ENCODE data around the gene REV3L. TPM values are rescaled to one million over a fixed set of nuclear protein-coding genes. Genes with fewer than 3 reads are reported as not detected.

Gene REV3L
- total RNA-seq, 1 donor from 2014 or later, result 38.0 TPM

DNA sequence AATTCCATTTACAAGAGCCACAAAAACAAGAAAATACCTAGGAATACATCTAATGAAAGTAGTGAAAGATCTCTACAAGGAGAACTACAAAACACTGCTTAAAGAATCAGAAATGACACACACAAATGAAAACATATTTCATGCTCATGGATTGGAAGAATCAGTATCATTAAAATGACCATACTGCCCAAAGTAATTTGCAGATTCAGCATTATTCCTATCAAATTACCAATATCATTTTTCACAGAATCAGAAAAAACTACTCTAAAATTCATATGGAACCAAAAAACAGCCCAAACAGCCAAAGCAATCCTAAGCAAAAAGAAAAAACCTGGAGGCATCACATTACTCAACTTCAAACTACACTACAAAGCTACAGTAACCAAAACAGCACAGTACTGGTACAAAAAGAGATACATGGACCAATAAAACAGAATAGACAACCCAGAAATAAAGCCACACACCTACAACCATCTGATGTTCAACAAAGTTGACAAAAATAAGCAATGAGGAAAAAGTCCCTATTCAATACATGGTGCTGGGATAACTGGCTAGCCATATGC is 24.3 kb downstream of the REV3L start:
- Mint-ChIP-seq H3K9me3 (ENCODE audit: low read depth) (peaks cover 27% of the 10 kb centered on the region), H3K27me3 (ENCODE audit: low read depth) (no peaks in the 10 kb centered on the region), H3K4me1 (ENCODE audit: low read depth) (peaks cover 37% of the 10 kb centered on the region), H3K4me3 (ENCODE audit: unreplicated experiment) (no peak overlapping the region), H3K36me3 (ENCODE audit: low read depth) (peaks cover 22% of the 10 kb centered on the region), H3K27ac (ENCODE audit: unreplicated experiment) (no peak overlapping the region)
- TF ChIP-seq, protein P1, sequence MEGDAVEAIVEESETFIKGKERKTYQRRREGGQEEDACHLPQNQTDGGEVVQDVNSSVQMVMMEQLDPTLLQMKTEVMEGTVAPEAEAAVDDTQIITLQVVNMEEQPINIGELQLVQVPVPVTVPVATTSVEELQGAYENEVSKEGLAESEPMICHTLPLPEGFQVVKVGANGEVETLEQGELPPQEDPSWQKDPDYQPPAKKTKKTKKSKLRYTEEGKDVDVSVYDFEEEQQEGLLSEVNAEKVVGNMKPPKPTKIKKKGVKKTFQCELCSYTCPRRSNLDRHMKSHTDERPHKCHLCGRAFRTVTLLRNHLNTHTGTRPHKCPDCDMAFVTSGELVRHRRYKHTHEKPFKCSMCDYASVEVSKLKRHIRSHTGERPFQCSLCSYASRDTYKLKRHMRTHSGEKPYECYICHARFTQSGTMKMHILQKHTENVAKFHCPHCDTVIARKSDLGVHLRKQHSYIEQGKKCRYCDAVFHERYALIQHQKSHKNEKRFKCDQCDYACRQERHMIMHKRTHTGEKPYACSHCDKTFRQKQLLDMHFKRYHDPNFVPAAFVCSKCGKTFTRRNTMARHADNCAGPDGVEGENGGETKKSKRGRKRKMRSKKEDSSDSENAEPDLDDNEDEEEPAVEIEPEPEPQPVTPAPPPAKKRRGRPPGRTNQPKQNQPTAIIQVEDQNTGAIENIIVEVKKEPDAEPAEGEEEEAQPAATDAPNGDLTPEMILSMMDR (IDR thresholded peaks at IDR 0.05), result no peak
- DNase-seq (ENCODE audit: low spot score), result no peak

DNA sequence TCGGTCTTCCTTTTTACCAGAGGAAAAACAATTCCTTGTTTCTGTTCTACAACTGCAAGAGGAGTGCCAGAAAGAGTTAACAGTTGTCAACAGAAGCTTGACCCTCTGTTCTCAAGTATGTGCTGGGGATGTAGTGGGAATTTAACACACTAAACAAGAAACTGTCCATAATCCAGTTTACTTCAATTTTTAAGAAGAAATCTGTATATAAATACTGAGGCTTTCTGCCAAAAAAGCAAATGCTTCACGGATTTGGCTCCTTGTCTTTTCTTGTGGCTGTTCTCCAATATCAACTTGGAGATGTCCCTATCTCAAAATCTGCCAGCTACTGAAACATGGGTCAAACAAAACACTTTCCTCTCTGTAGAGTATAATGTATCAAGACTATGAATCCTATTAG is 26.8 kb downstream of the REV3L start:
- DNase-seq (ENCODE audit: low spot score), result no peak
- TF ChIP-seq, protein P1 (IDR thresholded peaks at IDR 0.05), result no peak
- Mint-ChIP-seq H3K27me3 (ENCODE audit: low read depth) (no peaks in the 10 kb centered on the region), H3K27ac (ENCODE audit: unreplicated experiment) (peak overlapping the region; percentile 27), H3K4me1 (ENCODE audit: low read depth) (peaks cover 26% of the 10 kb centered on the region), H3K36me3 (ENCODE audit: low read depth) (peaks cover 22% of the 10 kb centered on the region), H3K9me3 (ENCODE audit: low read depth) (peaks cover 27% of the 10 kb centered on the region), H3K4me3 (ENCODE audit: unreplicated experiment) (no peak overlapping the region)

DNA sequence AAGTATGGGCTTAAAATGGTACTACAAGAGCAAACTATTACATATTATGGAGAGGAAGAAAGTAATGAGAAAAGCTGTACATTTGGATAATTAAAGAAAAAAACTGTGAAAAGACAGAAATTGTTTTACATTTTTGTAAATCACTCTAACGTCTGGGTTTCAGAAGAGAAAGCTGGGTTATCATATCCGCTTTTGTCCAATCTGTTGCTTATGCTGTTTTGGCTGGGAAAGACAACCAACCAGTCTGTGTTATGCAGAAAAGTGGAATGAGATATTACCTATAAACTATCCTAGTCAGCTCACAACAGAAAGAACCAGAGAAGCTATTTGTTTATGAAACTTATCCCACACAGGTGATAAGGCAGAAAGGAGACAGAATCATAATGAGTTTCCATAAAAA is 32.4 kb downstream of the REV3L start:
- H3K9me3 Mint-ChIP-seq (ENCODE audit: low read depth), result no peaks in the 10 kb centered on the region
- H3K4me3 Mint-ChIP-seq (ENCODE audit: unreplicated experiment), result no peak overlapping the region
- no peak for DNase-seq (ENCODE audit: low spot score)
- H3K27ac Mint-ChIP-seq (ENCODE audit: unreplicated experiment), result no peak overlapping the region
- H3K27me3 Mint-ChIP-seq (ENCODE audit: low read depth), result no peaks in the 10 kb centered on the region
- TF ChIP-seq, protein P1 (IDR thresholded peaks at IDR 0.05), result no peak
- peaks cover 37% of the 10 kb centered on the region for H3K4me1 Mint-ChIP-seq (ENCODE audit: low read depth)
- no peaks in the 10 kb centered on the region for H3K36me3 Mint-ChIP-seq (ENCODE audit: low read depth)

DNA sequence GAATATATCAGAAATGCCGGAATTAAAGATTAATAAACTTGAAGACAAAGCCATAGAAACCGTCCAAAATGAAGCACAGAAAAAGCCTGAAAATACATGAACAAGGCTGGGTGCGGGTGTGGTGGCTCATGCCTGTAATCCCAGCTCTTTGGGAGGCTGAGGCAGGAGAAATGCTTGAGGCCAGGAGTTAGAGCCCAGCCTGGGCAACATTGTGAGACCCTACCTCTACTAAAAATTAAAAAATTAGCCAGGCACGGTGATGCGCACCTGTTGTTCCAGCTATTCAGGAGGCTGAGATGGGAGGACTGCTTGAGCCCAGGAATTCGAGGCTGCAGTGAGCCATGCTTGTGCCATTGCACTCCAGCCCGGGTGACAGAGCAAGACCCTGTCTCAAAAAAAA is 32.9 kb downstream of the REV3L start:
- no peaks in the 10 kb centered on the region for H3K27me3 Mint-ChIP-seq (ENCODE audit: low read depth)
- H3K4me3 Mint-ChIP-seq (ENCODE audit: unreplicated experiment), result no peak overlapping the region
- no peaks in the 10 kb centered on the region for H3K36me3 Mint-ChIP-seq (ENCODE audit: low read depth)
- no peak overlapping the region for H3K27ac Mint-ChIP-seq (ENCODE audit: unreplicated experiment)
- no peaks in the 10 kb centered on the region for H3K9me3 Mint-ChIP-seq (ENCODE audit: low read depth)
- H3K4me1 Mint-ChIP-seq (ENCODE audit: low read depth), result peaks cover 38% of the 10 kb centered on the region
- no peak for DNase-seq (ENCODE audit: low spot score)
- TF ChIP-seq, protein P1 (IDR thresholded peaks at IDR 0.05), result no peak

DNA sequence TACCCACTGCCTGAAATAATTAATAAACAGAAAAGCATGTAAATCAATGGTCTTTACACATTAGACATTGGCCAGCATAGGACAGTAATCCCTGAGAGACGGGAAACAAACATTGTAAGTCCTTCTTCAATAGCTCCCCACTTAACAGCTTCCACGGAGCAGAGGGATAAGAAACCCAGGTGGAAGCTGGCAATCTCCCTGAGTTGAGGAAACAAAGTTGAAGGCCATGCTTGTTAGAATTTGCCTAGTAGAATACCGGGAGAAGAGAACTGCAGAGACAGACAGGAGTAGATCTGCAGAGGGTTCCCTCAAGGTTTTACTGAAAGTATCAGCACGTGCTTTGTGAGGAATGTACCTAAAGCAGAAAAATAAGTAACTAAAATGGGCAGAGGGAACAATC is 33.9 kb downstream of the REV3L start:
- Mint-ChIP-seq H3K36me3 (ENCODE audit: low read depth) (no peaks in the 10 kb centered on the region), H3K4me1 (ENCODE audit: low read depth) (peaks cover 41% of the 10 kb centered on the region), H3K4me3 (ENCODE audit: unreplicated experiment) (no peak overlapping the region), H3K27ac (ENCODE audit: unreplicated experiment) (no peak overlapping the region), H3K27me3 (ENCODE audit: low read depth) (no peaks in the 10 kb centered on the region), H3K9me3 (ENCODE audit: low read depth) (no peaks in the 10 kb centered on the region)
- DNase-seq (ENCODE audit: low spot score), result no peak
- TF ChIP-seq, protein P1 (IDR thresholded peaks at IDR 0.05), result no peak

Data from chondrocyte (in vitro differentiated cells).